T-helper 9 cell (primary cell): ENCODE measurements around the gene LARGE1.
"Not testable (repeated sequence)": the region's sequence is repeated elsewhere in the genome, so short reads cannot be mapped to it uniquely, and the experiment has no call there.

ENCODE experiments used
- DNase-seq: peaks from one replicate; pipeline ENCODE4 v3.0.0-alpha.2; 2020

LARGE1 gene

DNA sequence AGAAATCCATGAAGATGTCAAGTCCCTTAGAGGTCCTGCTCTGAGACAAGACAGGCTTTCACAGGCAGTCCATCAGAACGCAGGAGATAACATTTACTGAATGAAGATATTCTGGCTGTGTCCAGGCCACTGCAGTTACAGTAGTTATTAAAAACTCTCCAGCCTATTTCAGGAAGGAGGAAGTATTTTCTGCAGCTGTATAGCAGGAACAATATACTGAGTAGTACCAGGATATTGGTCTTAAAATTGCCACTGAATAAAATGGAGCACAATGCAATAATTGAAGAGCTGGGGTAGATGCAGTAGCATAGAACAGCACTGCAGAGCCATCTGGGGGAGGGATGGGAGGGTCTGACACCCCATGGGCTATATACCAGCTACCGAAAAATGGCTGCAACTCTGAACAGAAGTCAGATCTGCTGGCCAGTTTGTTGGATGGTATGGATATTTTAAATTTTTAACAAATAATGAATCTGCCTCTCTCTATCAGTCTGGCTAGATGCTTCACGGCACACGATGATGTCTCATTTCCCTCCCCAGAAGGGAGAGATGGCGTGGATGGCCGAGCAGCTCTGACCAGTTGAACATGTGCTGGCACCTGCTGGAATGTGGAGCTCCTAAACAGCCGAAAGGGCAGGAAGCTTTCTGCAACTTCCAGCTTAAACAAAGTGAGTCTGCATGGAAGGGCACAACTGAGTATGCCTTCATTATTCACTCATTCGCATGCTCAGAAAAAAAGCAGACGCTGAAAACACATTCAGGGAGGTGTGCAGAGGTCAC, 520.0 kb downstream of the LARGE1 start:
- no peak for DNase-seq

DNA sequence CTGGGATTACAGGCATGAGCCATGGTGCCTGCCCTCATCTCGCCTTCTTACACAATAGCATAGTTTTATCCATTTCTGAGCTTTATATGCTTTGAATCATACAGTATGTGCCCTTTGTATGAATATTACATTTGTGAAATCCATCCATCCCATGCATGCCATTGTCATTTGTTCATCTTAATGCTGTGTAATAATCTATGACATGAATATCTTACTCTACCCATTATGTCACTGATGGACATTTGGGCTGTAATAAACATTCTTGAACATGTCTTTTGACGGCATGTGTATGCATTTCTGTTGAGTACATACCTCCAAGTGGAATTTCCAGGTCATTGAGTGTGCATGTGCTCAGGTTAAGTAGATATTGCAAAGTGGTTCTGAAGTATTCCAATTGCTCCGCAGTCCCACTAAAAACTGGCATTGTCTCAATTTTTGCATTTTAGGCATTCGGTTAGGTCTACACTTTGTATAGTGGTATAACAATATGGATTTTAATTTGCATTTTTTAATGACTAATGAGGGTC, 522.8 kb downstream of the LARGE1 start:
- no peak for DNase-seq

DNA sequence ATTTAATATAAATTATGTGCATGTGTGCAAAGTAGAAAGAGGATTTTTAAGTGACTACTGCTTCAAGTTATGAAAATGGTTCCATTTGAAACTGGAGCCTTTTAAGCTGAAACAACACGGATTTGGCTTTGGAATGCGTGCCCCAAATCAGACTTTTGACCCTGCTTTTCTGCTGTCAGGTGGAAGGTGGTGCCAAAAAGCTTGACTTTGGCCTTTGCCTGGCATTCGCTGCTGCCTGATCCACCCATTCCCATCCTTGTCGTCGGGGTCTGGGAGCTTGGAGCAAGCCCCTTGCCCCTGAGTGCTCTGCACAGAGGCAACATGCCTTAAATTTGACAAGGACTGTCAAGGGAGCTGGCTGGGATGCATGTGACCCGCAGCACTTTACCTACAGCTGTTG, 526.8 kb downstream of the LARGE1 start:
- no peak for DNase-seq

DNA sequence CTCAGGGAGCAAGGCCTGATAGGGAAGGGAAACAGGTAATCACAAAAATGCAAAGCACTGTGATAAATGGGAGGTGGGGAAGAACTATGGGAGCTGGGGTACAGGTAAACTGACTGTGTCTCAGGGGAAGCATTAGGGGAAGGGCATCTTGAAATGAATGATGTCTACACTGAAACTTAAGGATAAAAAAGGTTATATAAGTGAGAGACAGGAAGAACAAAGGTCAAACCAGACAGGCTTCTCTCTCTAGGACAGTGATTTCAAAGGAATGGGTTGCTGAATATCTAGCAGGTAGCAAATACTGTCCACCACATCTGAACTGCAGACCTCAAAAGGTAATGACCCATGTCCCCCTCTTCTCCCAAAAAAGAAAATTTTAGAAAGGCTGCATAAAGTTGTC, 529.0 kb downstream of the LARGE1 start:
- DNase-seq = no peak

DNA sequence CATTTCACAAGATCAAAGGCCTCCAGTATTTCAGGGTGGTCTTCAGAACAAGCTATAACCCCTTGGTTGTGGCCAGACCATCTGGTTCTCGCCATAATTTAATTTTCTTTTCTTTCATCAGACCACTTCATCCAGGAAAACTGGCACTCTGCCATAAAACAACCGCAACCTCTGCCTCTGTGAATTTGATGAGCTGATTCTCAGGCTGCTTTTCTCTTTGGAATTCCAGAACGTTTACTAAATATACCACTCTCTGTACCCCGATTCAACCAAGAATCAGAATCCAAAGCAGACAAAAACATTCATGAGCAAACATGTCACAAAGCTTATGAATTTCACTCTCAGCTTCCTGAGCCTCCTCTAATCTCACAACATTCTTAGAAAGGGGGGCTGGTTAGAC, 530.3 kb downstream of the LARGE1 start:
- DNase-seq = no peak

DNA sequence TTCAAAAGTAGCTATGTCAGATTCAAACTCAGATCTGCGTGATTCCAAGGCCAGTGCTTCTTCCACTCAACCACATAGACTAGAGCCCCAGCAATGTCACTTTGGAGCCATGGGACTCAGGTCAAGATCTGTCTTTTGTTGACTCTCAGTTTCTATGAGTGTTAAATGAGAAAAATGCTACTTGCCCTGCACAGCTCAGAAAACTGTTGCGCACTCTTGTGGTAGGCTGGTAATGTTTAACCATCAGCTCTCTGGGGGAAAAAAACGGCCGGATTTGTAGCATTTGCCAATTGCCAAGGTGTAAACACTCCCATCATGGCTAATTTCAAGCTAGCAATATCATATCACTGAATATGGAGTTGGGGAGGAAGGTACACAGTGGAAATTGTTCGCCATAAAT, 534.0 kb downstream of the LARGE1 start:
- DNase-seq = no peak

DNA sequence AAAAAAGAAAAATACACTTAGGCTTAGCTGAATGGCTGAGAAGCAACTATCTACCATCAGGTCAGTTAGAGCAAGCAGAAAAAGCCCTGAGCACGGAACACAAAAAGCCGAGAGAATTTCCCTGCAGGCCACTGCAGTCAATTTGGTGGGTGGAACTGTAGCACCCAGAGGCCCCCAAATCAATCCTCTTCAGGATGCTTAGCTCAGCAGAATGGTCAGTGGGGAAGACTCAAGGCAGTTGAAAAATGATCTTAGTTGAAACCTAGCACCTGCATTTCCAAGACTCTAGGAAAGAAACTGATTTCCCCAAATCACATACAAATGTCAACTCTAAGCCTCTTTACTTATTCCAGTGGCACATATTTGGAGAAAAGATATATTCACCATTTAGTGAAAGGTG, 534.7 kb downstream of the LARGE1 start:
- no peak for DNase-seq

DNA sequence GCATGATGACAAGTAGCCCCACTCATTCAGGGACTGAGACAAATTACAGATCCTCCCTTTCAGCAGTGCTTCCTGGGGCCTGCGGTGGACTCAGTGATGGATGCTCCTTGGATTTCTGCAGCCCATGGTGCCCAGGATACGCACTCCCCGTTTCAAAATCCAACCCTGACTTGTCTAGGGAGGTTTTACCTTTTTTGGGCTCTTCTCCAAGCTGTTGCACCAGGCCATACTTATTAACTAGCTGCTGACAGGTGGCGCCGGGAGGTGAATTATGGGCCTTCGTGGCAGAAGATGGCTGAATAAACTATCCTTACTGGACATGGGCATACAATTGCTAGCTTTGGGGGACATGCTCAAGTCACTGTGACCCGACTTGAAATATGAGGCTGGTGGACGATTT, 537.8 kb downstream of the LARGE1 start:
- DNase-seq = no peak

DNA sequence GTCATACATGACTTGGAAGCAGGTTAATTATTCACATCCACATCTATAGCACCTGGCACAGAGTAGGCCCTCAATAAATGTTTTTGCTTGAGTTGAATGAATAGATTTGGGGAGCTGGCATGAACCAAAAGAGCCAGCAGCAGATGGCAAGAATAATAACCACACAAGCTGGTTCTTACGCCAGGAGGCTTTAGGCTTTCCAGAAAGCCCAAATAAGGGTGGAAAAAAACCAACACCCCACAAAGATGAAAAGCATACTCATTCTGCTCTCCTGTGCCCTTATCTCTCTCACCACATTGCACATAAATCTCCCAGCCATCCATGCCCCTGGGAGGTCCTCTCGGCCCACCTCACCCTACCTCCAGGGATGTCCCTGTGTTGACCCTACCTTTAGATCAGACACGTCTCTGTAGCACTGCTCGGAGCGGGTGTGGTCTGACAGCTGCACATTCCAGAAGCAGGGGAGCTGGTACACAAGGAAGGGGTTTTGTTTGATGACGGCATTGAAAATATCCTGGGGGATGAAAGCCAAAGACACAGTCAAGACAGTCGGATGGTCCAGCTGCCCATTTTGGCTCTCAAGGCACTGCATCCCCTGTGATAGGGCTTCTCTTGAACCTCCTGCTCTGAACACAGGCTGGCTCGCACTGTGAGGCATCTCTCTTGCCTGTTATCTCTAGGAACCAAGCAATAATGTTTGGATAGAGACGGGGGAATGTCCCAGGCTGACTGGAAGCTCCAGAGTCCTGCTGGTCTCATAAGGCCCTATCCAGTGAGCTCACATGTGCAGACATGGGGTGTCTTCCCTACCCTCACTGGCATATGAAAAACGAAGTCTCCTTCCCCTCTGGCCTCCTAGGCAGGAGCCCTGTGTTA, 538.5 kb downstream of the LARGE1 start:
- no peak for DNase-seq

DNA sequence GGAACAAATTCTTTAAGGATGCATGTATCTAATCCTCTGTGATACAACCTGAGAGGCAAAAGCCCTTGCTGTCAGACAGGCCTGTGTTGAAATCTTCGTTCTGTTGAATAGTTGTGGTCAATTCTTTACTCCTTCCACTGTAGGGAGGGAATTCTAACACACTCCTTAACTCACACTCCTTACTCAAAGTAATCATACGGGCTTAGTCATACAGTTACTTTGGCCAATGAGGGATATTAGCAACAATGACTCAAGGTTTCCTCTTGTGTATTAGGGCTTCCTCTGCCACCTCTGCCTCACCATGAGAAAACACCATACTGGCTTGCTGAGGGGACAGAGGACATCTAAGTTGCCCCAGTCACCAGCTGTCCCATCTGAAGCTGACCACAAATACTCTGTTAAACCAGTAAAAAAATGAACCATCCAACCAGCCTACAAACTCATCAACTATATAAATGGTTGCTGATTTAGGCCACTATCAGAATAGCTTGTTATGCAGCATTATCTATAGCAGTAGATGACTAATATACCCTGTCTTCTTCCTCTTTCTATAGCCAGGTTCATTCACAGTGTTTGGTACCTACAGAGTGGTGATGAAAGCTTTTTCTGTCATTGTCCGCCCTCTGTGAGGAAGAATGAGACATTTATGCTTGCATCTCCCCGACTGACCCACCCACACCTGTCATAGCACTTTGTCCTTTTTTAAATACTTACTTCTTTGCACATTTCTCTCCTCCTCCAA, 539.3 kb downstream of the LARGE1 start:
- DNase-seq = no peak

DNA sequence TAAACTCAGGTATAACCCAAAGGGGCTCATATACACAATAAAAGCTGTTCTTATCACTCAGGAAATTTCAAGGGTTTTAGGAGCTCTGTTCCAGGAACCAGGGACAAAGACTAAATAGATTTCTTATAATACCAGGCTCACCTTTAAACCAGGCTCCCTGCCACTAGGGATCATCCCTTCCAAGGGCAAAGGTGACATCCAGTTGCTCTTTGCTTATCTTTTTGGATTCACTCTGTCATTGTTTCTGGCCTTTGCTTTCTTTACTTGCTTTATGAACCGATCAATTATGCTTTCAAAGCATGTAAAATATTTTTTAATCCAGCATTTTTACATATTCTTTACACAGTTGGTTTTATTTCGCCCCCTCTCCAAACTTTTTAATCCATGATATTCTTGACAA, 540.4 kb downstream of the LARGE1 start:
- no peak for DNase-seq

DNA sequence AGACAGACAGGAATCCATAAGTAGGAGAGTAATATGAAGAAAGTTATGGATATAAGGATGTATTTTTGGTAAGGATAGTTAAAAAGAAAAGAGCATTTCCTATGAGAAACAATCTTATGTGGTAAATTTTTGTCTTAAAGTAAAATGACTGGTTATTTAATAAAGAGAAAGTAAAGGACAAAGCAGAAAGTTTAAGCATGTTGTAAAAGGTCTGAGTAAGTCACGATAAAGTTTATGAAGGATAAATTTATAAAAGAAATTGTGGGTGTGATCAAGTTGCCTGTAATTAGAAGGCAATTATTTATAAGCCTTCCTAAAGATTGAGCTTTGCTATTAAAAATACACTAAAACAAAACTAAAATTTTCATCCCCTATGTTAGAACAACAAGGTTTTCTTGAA, 547.4 kb downstream of the LARGE1 start:
- DNase-seq = no peak

DNA sequence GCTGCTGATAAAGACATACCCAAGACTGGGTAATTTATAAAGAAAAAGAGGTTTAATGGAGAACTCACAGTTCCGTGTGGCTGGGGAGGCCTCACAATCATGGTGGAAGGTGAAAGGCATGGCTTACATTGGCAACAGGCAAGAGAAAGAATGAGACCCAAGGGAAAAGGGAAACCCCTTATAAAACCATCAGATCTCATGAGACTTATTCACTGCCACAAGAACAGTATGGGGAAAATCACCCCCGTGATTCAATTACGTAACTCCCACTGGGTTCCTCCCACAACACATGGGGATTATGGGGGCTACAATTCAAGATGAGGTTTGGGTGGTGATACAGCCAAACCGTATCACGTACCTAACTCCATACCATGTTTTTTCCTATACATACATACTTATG, 557.0 kb downstream of the LARGE1 start:
- not testable (repeated sequence) for DNase-seq

DNA sequence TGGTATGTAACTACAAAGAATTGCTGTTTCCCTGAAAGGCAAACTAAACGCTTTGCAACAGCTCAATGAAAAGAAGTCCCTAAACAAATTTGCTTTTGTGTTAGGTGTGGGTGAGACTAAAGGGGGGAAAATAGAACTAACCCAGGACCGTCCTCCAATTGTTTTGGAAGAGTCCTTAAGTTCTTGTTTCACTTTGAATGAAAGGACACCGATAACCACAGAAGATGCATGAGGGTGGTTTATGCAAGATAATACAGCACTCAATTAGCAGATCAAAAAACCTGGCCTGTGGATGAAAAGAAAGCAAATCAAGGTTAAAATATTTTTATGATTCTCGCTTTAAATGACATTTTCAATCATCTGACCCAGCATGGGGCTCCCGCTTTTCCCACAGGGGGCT, 557.6 kb downstream of the LARGE1 start:
- DNase-seq = no peak

DNA sequence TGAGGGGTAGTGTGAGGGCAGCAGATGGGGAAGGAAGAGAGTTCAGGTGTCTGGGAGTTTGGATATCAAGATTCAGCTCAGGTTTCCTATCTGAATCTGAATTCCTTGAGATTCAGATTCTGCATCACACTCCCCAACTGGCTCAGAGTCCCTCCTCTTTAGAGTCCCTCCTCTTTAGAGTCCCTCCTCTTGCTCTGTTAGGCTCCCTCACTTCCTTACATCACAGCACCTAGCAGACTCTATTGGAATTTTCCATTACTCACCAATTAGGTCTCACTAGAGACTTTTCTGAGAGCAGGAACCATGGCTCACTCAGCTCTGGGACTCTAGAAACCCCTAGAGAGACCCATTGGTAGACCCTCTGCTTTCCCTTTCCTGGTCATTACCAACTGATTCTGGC, 558.7 kb downstream of the LARGE1 start:
- DNase-seq = no peak

DNA sequence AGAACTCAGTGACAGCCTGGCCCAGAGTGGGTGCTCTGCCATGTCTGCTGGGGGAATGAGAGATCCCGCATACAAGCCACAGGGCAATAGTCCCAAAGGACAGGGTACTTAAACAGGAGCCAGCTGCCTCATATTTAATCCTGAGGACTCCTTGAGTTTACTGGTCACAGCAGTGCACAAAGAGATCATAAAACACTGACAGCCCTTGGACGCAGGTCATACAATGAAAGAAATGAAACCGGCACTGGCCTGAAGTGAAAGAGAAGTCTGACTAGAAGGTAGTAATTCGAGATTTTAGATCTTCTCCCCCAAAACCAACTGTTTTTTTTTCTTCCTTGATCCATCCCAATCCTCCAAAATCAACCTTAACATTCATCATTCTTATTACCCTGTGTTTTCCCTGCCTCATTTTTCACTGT, 562.3 kb downstream of the LARGE1 start:
- DNase-seq = no peak

DNA sequence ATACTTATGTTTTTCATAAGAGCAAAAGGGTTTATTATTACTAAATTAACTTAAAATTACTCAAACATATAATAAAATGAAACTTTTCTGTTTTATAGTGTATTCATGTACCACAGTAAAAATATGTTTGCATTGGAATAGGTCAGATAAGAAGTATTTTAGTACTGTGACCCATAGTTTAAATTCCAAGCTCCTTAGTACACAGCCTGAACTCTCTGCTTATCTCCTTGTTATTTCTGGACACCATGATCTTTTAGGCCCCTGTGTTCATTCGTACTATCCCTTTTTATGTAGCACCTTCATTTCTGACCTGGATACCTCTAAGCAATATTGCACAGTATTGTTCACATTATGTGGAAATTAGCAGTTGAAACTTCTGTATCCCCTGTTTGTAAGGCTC, 565.3 kb downstream of the LARGE1 start:
- no peak for DNase-seq

DNA sequence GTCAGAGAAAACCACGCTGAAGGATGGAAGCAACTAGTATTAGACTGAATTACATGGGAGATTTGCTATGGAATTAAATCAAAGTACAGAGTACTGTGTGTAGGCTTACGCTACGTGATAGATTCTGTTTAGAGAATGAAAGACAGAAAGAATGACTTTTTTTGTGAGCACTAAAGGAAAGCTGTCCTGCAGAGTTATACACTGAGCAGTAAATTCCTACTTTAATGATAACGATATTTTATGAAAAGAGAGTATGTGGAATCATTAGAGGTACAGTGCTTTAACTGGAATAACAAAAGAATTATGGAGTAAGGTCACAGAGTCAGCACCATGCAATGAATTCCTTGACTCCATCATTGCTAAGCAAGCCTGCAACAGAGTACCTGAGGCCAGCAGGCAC, 566.8 kb downstream of the LARGE1 start:
- no peak for DNase-seq

DNA sequence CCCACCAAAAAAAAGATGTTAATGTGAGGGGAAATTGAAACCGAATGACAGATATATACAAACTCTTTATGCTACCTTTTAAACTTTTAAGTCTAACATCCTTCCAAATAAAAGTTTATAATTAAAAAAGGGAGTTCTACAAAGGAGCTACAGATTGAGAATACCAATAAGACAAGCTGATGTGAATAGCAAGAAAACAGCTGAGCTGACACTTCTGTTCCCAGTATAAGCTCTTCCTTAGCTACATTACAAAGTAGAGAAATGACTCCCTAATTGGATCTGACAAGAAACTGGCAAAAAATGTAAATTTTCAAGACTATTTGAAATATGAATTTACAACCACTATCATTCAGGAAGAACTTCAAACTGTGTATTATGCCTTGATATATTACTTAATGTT, 567.5 kb downstream of the LARGE1 start:
- no peak for DNase-seq

DNA sequence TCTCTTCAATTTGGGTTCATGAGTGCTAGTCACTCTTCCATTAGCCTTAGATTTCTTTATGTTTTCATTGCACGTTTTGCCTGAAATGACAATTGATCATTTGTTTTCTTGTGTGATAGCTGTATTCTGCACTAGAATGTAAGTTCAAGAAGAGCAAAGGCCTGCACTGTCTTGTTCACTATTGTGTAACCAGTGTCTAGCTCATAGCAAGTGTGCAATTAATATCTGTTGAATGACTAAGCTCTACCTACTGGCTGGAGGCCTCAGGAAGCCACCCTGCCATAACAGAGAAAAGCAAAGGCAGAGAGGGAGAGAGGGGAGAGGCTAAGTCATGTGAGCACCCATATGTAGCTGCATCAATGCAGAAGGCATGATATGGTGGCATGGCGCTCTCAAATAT, 569.3 kb downstream of the LARGE1 start:
- no peak for DNase-seq

DNA sequence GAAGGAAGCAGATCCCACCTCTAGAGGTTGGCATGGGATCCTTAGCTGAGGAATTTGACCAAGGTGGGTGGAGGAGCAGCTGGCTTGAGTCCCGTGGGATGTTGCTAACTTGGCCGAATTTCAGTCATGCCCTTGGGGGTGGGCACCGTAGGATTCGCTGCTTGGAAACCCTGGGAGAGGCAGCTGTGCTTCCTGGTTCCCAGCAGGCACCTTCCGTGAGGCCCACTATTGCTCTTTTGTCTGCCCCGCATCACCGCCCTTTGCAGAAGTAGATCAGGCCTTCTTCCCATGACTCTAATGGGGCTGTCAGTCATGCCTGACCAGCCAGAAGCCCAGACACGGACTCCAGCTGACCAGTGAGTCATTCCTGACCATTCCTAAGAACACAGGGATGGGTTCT, 569.8 kb downstream of the LARGE1 start:
- no peak for DNase-seq

DNA sequence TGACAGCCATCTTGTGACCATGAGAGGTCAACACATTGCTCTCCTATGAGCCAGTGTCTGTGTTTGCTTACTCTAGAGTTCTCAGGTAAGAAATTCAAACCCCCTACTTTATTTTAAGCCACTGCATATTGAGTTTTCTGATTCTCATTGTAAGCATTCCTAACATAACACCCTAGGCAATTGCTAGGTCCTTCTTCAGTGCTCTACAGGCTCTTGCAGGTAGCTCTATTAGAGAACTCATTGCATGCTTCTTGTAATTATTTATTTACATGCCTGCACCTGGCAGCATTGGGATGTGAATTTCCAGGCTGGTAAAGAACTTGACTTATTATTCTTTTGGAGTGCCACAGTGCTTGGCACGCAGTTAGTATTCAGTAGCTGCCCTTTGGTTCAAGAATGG, 573.3 kb downstream of the LARGE1 start:
- DNase-seq = no peak

DNA sequence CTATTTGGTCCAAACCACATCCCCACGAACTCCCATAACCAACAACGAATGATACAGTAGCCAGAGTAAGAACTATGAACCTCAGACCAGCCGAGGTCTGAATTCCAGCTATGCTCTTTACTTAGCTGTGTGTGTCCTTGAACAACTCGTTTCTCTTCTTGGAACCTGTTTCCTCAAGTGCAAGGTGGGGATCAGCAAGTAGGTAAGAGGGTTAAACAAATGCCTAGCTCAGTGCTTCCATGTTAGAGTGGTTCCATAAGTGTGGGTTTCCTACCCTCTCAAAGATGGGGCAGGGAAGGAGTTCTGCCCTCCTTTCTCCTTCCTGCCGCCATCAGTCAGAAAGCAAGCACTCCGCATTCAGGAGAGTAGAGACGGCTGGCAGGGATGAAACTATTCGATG, 578.7 kb downstream of the LARGE1 start:
- DNase-seq = no peak
